ENCODE measurements around the gene ATP6V1F.

Gene ATP6V1F

DNA sequence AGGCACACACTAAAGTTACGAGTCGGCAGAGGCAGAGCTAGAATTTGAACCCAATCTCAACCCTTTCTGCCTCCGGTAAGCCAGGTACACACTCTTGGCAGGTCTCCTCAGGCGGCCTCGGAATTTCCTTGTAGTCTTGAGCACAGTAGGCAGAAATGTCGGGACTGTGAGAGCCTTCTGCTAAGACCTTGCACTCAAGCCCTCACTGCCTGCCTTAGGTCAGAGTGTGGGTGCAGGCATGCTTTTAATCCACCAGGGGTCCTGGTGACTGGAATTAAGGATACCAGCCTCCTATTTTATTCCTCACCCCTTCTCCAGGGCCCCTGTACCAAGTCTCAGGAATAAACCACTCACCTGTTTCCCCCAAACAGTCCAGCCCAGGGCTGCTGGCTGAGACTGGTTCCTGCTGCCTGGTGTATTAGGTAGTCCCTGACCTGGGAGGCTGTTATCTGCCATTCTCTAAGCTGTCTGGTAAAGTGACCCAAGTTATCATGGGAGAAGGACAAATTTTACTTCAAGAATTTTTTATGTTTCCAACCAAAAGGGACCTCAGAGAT is 855 bp downstream of the ATP6V1F start:
- TF ChIP-seq GATA3 (IDR thresholded peaks at IDR 0.05; ENCODE audit: low read depth, low read length), result no peak
- peak; percentile 88 for TF ChIP-seq GATA2 (IDR thresholded peaks at IDR 0.05; ENCODE audit: low read depth, low read length)

DNA sequence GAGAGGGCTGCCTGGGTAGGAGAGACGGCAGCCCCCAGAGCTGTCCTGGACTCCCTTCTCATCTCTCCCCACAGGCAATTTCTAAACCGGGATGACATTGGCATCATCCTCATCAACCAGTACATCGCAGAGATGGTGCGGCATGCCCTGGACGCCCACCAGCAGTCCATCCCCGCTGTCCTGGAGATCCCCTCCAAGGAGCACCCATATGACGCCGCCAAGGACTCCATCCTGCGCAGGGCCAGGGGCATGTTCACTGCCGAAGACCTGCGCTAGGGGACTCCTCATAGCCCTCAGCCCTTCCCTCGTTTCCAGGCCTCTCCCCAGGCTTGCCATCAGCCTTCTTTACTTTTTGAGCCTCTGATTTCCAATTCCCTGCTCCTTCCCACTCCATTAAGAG is 2.6 kb downstream of the ATP6V1F start:
- TF ChIP-seq GATA3 (IDR thresholded peaks at IDR 0.05; ENCODE audit: low read depth, low read length) (no peak), GATA2 (IDR thresholded peaks at IDR 0.05; ENCODE audit: low read depth, low read length) (no peak)

DNA sequence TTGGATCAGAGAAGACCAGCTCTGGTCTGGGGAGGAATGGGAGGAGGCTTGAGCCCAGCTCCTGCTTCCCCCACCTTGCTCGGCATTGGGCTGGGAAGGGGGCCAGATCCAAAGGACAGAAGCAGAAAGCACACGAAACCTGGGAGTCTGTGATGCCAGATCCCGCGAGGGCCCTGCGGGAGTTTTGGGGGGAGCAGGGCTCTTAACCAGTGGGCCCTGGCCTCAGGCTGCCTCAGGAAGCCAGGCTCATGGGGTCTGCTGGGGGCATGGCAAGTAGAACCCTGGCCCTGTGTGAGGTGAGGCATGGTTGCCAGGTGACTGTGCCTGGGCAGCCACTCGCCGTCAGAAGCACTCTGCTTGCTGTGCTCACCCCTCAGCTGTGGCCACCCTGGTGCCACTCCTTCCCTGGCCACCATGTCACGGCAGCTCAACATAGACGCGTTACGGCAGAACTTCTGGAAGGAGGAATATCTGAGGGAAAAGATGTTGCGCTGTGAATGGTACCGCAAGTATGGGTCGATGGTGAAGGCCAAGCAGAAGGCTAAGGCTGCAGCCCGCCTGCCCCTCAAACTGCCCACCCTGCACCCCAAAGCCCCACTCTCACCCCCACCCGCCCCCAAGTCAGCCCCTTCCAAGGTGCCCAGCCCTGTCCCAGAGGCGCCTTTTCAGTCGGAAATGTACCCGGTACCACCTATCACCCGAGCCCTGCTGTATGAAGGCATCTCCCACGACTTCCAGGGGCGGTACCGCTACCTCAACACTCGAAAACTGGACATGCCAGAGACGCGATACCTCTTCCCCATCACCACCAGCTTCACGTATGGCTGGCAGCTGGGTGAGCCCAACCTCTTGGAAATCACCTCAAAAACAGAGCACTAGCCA is 3.6 kb downstream of the ATP6V1F start:
- TF ChIP-seq GATA3 (IDR thresholded peaks at IDR 0.05; ENCODE audit: low read depth, low read length), result no peak
- no peak for TF ChIP-seq GATA2 (IDR thresholded peaks at IDR 0.05; ENCODE audit: low read depth, low read length)

DNA sequence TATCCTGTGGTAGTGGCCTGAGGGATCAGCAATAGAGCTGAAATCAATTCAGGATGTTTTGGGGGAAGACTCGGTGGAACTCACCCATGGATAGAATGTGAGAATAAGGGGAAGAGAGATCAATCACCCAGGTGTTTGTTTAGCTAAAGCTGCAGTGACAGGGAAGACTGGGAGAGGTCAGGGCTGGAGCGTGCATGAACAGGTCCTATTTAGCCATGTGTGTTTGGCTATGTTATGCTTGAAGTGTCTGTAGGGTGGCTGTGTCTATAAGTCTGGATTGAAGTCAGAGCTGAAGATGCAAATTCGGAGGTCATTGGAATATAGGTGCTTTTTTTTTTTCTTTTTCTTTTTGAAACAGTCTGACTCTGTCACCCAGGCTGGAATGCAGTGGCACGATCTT is 4.6 kb downstream of the ATP6V1F start:
- TF ChIP-seq GATA2 (IDR thresholded peaks at IDR 0.05; ENCODE audit: low read depth, low read length), result no peak
- TF ChIP-seq GATA3 (IDR thresholded peaks at IDR 0.05; ENCODE audit: low read depth, low read length), result no peak

DNA sequence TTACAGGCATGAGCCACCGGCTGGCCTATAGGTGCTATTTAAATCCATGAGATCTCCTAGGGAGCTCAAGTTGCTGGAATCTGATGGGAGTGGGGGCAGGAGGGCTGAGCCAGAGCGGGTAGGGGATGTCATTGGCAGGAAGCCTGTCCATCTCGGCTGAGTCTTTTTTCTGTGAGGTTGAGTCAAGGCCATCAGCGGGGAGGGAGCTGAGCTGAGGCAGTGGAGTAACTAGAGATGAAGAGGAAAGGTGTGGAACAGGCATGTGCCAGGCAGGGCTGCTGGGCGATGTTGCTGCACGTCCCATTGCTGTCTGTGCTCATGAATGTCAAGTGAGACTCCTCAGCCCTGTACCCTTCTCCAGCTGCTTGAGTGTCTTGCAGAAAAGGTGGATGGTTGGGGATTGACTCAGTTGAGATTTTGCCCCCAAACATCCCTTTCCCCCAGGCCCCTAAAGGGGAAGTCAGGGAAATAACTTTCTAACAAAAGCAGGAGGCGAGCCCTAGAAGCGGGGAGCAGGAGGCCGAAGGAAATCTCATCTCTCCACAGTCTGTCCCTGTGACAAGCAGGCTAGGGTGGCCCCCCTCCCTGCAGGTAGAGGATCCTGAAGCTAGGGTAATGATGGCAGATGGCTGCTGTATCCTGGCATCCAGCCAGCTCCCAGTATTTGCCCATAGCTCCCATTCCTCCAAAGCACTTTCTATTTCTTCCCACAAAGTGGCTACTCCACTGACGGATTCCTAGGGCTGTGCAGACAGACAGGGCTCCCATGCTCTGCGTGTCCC is 5.4 kb downstream of the ATP6V1F start:
- TF ChIP-seq GATA3 (IDR thresholded peaks at IDR 0.05; ENCODE audit: low read depth, low read length) (no peak), GATA2 (IDR thresholded peaks at IDR 0.05; ENCODE audit: low read depth, low read length) (no peak)

DNA sequence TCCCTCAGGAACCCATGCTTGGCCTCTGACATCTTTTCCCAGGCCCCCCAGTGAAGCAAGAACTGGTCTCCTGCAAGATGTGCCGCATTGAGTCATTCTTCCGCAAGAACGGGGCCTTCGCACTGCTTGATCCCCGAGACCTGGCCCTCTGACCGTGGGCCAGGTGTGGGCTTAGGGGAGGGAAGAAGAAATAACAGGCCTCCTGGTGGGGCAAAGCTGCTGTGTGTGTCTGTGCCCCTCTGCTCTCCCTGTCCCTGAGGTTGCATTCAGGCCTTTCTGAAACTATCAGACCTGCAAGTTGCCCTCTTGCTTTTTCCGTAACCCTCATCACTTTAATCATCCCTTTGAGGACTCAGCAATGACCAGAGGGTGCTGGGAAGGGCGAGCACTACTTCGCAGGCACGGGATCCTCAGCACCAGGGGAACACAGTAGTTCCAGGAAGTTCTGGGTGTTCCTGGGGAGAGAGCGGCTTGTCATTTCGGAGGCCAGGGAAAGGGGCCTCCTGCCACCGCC is 6.0 kb downstream of the ATP6V1F start:
- TF ChIP-seq GATA2 (IDR thresholded peaks at IDR 0.05; ENCODE audit: low read depth, low read length) (no peak), GATA3 (IDR thresholded peaks at IDR 0.05; ENCODE audit: low read depth, low read length) (no peak)

DNA sequence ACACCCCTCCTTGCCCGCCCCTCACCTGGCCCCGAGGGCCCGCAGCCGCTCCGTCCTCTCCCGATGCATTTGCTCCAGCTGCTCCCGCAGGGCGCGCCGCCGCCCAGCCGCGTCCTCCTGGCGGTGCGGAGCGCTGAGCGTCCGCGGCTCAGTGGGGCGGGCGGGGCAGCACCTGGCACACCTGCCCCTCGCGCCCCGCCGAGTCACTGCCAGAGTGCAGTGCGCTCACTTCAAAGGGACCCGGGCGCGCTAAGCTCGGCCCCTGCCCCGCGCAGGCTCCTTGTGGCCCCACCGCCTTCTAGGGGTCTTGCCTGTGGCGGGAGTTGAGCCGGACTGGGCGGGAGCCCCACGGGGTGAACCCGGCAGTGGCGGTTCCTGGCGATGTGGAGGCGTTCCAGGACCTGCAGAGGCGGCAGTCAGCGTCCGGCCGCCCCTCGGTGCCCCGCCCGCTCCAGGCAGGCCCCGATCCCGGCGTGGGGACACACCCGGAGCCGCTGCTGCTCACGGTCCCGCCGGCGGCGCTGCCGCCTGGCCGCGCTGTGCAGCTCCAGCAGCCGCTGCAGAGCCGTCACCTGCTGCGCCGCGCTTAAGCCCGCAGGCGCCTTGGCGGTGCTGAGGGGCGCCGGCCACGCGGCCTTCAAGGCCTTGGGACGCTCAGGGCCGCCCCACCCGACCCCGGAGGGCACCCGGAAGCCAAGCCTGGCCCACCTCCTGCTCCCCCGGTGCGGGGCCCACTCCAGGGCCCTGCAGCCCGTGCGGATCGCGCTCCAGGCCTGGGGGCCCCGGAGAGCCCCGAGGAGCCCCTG is 6.7 kb downstream of the ATP6V1F start:
- TF ChIP-seq GATA2 (IDR thresholded peaks at IDR 0.05; ENCODE audit: low read depth, low read length) (no peak), GATA3 (IDR thresholded peaks at IDR 0.05; ENCODE audit: low read depth, low read length) (no peak)

DNA sequence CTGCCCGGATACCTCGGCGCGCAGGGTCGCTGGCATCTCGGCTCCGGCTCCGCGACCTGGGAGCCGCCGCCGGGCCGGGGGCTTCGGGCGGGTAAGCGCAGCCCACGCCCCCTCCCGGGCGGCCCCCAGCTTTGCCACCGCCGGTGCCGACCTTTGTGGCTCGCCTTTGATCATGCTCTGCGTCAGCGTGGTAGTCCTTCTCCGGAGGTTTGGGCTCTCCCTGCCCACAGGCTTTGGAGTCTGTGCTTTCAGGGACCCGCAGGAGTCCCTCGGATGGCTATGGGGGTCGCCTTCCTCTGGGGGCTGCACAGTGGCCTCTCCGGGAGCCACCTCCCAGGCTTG is 7.3 kb downstream of the ATP6V1F start:
- TF ChIP-seq GATA2 (IDR thresholded peaks at IDR 0.05; ENCODE audit: low read depth, low read length) (no peak), GATA3 (IDR thresholded peaks at IDR 0.05; ENCODE audit: low read depth, low read length) (no peak)

DNA sequence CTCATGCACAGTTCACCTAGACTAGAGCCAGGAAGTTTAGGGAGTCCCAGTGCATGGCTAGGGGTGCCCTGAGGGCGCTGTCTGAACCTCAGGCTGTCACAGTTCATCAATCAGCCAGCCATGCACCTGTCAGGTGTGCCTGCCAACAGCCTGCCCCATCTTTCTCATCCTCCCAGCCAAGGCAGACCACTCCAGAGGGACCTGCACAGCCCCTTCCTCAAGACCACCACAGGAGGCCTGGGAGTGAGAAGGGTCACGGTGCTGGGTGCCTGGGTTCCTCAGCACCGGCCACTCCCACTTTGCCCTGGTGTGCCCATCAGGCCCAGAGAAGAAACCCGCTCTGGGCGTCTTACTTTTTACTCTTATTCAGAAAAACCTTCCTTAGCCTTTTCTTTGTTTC is 8.4 kb downstream of the ATP6V1F start:
- TF ChIP-seq GATA2 (IDR thresholded peaks at IDR 0.05; ENCODE audit: low read depth, low read length) (no peak), GATA3 (IDR thresholded peaks at IDR 0.05; ENCODE audit: low read depth, low read length) (no peak)

DNA sequence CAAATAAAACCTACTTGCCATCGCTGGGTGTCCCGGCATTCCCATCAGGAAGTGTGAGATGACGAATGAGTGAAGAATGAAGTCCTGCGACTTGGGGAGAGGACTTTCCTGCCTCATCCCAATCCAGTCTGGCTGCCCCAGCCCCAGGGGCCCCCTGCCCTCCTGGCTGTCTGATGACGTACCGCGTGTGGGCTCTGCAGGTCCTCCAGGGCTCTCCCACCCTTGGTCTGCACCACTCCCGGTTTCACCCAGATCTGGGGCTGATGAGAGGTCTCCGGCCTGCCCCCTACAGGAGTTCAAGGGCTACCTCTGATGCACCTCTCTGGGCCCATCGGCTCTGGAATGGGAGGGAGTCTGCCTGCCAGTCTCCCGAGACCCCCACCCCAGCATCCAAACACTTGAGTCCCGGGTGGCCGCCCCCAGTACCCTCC is 9.8 kb downstream of the ATP6V1F start:
- no peak for TF ChIP-seq GATA2 (IDR thresholded peaks at IDR 0.05; ENCODE audit: low read depth, low read length)
- no peak for TF ChIP-seq GATA3 (IDR thresholded peaks at IDR 0.05; ENCODE audit: low read depth, low read length)

DNA sequence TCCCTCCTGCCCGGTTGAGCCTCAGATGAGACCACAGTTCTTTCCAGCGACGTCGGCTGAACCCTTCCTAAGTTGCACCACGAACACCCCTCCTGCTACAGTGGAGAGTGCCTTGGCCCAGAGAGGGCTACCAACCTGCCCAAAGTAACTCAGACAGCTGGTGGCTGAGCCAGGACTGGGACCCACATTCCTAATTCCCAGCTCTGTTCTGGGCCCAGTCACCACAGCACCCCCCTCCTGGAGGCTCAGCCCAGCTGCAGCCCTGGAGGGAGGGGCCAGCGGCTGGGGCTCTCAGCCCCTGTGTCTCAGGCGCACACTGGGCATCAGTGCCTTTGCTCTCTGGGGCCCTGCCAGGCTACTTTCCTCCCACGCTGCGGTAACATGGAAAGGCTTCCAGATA is 10.6 kb downstream of the ATP6V1F start:
- TF ChIP-seq GATA2 (IDR thresholded peaks at IDR 0.05; ENCODE audit: low read depth, low read length), result no peak
- TF ChIP-seq GATA3 (IDR thresholded peaks at IDR 0.05; ENCODE audit: low read depth, low read length), result no peak

DNA sequence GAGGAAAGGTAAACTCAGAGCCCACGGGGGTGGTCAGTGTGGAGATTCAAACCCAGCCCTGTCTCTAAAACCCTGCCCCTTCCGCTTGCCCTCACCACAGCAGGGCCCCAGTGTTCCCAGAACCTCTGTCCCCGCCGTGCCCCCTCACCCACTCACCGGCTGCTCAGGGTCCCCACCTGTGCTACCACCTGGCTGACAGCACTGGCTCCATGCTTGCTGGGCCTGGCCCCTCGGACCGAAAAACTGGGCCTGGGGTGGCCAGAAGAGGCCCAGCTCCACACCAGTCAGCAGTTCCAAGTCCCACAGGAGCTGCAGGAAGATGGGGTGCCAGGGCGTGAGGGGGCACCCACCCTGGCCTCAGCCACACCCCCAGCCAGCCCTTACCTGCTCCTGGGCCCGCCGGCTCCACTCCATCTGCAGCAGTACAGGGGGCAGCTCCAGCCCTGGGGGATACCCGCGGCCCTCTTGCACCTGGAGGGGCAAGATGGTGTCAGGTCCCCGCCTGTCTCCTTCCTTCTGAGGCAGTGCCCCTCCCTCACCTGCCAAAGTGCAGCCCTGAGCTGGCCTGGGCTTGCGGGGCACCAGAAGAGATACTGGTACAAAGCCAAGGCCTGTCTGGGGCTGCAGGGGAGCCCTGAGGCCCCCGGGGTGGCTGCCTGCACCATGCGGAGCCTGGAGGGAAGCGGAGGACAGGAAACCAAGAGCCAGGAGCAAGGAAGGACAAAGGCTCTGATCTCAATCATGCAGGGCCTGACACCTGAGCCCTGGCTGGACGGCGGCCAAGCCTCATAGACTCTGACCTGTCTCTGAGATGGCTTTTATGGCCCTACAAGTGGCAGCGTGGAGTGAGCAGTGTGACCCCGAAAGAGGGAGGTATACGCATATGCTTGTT is 11.7 kb downstream of the ATP6V1F start:
- TF ChIP-seq GATA3 (IDR thresholded peaks at IDR 0.05; ENCODE audit: low read depth, low read length) (no peak), GATA2 (IDR thresholded peaks at IDR 0.05; ENCODE audit: low read depth, low read length) (no peak)

DNA sequence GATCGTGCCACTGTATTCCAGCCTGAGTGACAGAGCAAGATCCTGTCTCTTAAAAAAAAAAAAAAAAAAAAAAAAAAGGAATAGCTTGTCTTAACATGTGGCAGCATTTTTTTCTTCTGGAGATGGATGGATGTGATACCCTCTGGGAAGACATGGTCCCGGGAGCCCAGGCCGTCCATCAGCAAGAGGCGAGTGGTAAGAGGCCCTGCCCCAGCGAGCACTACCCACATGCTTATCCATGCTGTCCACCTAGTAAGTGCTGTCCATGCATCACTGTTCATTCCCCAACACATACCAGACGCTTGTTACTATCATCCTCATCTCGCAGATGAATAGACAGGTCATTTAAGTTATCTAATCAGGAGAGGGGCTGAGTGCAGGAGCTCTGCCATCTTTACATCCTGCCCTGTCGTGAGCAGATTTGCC is 12.9 kb downstream of the ATP6V1F start:
- TF ChIP-seq GATA2 (IDR thresholded peaks at IDR 0.05; ENCODE audit: low read depth, low read length) (peak; percentile 100), GATA3 (IDR thresholded peaks at IDR 0.05; ENCODE audit: low read depth, low read length) (no peak; the same call in 1 of the 2 replicates)

Measured in SH-SY5Y (cell line).